Measurements from ENCODE around the gene SMYD2.

- TF ChIP-seq CTCF (IDR thresholded peaks at IDR 0.05) (peak in 5 of 7 experiments; percentile 62 to 96 (median 86)), EP300 (IDR thresholded peaks at IDR 0.05) (no peak), POLR2AphosphoS5 (IDR thresholded peaks at IDR 0.05) (peak in 1 of 3 donors; percentile 65)
These were observed 48.0 kb downstream of the SMYD2 start for GRCh38 chr1:214328770-214329469.

All from stomach (tissue), 4 donors.